HG02678 (cell line): ENCODE data around the gene NAA40.

ENCODE experiments used
- ATAC-seq: cut with Tn5 transposase; IDR thresholded peaks from one replicate; pipeline ENCODE4 v1.9.1; 2021; ENCODE audit warnings: mild to moderate bottlenecking, moderate library complexity; ENCODE audit not compliant: unreplicated experiment

Gene NAA40

GRCh38 chr11:63912678-63913077 is 26.1 kb upstream of the NAA40 start:
- no peak for ATAC-seq

DNA sequence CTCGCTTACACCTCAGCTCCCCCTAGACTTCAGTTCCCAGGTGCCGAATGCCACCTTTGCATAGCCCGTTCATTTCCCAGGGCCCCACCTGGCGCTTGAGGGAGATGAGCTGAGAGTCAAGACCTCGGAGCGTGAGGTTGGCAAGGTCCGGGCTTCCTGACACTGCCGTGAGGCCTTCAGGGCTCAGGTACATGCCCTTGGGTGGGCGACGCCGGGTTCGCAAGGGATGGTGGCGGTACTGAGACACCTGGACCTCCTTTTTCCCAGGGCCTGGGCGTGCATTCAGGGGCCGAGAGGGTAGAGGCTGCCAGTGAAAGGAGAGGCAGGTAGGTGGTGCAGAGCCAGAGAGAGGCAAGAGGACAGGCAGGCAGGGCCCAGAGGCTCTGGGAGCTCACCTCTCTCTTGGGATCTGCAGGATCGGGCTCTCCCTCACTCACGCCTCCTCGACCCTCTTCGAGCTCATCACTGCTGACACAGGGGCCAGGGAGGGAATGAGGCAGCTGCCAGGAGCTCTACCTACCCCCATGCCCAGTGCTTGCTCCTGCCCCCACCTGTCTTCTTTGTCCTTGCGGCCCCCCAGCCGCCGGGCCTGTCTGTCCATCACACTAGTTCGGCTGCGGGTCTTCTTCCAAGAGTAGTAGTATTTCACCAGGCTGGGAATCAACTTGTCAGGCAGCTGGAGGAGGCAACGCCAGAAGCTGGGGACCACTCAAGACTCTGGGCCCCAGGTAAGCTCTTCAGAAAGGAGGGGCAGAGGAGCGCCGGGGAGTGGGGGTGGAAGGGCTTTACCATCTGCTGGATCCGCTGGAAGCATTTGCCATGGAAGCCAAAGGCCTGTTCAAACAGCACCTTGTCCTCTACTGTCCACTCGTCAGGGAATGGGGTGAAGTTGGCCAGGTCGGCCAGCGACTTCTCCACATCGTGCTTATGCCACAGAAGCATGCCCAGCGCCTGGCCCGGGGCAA is 24.7 kb upstream of the NAA40 start:
- no peak for ATAC-seq

- no peak for ATAC-seq
Measured at GRCh38 chr11:63914896-63915691, 23.7 kb upstream of the NAA40 start.

GRCh38 chr11:63915961-63916836 is 22.6 kb upstream of the NAA40 start:
- ATAC-seq, result no peak

DNA sequence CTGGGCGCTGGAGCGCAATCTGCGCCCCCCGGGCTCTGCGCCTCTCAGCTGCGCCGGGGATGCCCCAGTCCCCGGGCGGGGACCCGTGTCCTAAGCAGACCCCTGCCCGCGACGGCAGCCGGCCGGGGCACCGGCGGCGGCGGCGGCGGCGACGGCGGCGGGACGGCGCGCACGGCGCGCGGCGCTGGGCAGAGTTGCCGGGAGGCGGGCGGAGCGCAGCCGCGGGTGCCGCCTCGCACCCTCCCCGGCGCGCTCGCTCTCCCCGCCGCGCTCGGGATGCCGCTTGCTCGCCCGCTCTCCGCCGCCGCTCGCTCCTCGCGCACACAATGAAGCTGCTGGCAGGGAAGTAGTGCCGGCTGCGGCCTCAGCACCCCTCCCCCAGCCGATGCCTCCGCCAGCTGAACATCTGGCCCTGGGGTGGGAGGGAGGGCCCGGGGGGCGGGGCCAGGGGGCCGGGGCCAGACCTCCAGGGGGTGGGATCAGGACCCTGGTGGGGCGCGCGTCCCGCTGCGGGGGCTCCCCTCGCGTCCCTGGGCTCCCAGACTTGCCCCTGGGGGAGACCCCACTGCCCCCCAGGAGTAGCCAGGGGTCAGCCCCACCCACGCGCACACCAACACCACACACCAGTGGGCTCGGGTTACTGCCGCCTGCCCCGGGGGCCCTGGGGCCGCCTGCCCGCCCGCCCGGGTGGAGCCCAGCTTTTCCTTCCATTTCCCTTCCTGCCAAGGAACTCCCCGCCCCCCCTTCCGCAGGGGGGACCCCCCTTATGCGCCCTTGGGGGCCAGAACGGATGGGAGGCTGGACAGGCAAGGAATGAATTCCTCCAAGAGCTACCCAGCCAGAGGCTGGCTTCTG is 21.7 kb upstream of the NAA40 start, which contains the start of gene RCOR2:
Gene RCOR2 (minus strand): TSS at position 328 of the 855 bp plus-strand sequence. CDS start 708 bp downstream, outside the sequence.
- ATAC-seq, result peak; percentile 62

- no peak for ATAC-seq
Measured at GRCh38 chr11:63917692-63918506, 20.9 kb upstream of the NAA40 start.

GRCh38 chr11:63918507-63919191 is 20.2 kb upstream of the NAA40 start:
- ATAC-seq, result no peak

- no peak for ATAC-seq
Measured at GRCh38 chr11:63919267-63920125, 19.3 kb upstream of the NAA40 start.

- no peak for ATAC-seq
Measured at GRCh38 chr11:63920126-63920938, 18.5 kb upstream of the NAA40 start.

DNA sequence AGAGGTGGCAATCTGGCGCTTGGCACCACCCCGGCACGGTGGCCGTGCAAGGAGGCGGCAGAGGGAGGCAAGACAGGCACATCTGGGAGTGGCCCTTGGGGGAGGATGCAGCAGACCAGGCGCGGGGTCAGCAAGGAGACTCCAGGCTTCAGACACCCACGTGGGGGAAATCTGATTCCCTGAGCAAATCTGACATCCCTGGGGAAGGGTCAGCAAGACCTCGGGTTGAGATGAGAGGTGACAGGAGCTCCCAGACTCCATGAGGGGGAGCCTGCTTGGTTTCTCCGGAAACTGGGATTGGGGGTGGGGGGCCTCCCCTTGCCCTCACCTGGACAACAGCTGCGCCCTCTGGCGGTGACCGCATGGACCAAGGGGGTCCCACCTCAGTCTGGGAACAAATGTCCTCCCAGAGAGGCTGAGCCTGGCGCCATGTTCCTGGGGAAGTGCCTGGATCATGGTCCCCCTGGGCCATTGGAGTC is 17.8 kb upstream of the NAA40 start:
- ATAC-seq, result no peak

DNA sequence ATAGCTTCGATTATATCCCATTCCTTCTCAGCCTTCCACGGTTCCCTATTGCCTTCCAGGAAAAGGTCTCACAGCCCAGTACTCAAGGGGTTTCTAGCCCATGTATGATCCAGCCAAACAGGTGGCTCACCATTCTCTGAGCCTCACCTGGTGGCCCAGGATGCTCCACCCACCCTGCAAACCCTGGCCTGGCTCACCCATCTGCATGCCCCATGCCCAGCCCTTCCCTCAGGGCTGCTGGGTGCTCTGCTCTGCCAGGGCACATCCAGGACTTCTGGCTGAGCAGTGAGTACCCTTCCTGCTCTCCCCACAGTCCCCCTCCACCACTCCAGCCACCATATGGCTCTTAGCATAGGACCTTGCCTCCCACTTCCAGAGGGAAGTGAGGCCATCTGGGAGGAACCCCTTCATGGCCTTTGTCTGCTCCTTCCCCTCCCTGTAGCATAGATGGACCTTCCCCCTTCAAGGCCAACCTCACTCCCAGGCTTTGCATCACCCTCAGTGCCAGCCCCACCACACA is 16.1 kb upstream of the NAA40 start:
- no peak for ATAC-seq

DNA sequence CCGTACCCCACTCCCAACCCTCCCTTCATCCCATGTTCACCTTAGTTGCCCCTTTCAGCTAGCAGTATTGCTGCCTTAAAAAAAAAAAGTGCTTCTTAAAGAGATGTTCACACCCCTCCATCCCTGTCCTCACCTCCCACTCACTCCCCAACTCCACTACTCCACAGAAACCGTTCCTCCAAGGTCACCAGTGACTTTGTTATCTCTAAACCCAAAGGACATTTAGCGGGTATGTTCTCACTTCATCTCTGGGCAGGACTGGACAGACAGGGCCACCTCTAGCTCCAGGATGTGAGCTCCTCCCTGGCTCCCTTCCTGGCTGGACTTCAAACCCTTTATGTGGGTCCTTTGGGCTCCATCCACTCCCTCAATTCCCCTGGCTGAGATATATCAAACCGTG is 15.5 kb upstream of the NAA40 start:
- no peak for ATAC-seq

DNA sequence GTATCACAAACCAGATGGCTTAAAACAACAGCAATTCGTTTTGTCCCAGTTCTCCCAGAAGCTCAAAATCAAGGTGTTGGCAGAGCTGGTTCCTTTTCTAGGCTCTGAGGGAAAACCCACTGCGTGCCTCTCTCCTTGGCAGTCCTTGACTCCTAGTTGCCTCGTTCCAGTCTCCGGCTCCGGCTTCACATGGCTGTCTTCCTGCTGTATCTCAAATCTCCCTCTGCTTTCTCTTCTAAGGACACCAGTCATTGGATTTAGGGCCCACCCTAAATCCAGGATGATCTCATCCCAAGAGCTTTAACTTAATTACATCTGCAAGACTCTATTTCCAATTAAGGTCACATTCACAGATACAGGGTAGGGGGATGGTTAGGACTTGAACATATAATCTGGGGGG is 9.2 kb upstream of the NAA40 start:
- ATAC-seq, result no peak

- ATAC-seq, result no peak
Measured at GRCh38 chr11:63931045-63931444, 7.8 kb upstream of the NAA40 start.

DNA sequence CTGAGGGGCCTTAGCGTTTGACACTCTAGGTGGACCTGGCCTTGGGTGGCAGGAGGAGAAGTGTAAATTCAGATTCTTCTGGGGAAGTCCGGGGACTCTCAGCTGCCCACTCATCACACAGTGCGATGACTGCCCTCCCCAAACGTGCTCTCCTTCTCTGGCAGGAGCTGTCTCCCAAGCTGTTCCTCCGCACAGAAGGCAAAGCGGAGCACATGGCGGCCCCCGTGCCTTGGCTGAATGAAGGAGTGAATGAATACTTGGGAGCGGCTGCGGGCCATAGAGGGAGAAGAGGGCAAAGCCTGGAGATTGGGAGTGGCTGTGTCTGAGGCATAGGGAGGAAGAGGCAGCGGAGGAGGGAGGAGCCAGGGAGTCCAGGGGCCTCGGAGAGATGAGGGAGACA is 6.9 kb upstream of the NAA40 start:
- ATAC-seq, result no peak

GRCh38 chr11:63933459-63933858 is 5.3 kb upstream of the NAA40 start:
- ATAC-seq, result no peak
